RKO (cell line): ENCODE results near the gene CYP27B1.

ENCODE experiments used
- DNase-seq: peaks from one replicate; pipeline ENCODE4 v3.0.0-alpha.2; 2016; ENCODE audit warnings: low spot score

Gene CYP27B1

GRCh38 chr12:57765003-57765697, 1.7 kb downstream of the CYP27B1 start:
- DNase-seq: no peak

DNA sequence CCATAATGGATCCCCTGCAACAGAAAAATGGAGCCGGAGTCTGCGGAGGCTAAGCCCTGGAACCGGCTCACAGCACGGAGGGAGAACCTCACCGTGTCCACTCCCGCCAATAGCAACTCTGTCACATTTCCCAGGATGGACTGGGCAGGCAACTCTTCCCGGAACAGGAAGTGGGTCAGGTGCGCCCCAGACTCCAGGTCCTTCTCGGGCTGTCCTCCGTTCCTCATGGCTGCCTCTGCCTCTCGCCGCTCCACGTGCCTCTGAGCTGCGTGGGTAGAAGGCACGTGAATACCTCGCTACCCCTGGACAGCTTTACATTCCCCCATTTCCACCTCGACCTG, 2.2 kb downstream of the CYP27B1 start:
- DNase-seq: no peak

DNA sequence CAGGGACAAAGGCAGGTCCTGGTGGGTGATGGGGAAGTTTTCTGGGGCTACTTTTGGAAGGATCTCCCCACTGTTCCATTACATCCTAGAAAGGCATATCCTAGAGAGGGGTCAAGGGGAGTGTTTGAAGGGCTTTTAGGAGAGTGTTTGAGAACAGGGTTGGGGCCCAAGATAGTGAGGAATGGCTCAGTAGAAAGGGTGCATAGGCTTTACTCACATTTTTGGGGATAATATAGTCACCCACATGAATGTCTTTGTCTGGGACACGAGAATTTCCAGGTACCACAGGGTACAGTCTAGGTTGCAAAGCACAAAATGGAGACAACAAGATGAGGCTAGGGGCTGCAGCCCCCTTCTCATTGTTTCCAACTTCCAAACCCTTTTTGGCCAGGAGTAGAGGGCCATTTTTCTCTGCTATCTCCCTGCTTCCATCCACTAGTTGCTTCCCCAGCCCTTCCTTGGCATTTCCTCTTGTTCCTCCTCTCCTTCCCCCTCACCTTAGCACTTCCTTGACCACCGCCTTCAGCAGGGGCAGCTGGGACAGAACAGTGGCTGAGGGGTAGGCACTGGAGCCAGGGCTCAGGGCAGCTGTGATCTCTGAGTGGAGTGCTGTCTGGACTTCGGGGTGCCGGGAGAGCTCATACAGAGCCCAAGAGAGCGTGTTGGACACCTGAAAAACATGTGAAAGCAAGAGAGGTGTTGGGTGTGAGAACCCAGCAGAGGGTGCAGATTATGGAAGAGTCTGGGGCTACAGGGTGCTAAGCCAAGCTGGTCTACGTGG, 2.8 kb downstream of the CYP27B1 start:
- DNase-seq: no peak

- DNase-seq: no peak
Observed at GRCh38 chr12:57762463-57762862, 4.4 kb downstream of the CYP27B1 start.

GRCh38 chr12:57761391-57761998, 5.4 kb downstream of the CYP27B1 start:
- no peak for DNase-seq

GRCh38 chr12:57760347-57760982, 6.4 kb downstream of the CYP27B1 start:
- DNase-seq: no peak

- DNase-seq: no peak
Observed at GRCh38 chr12:57759360-57759980, 7.4 kb downstream of the CYP27B1 start.

- DNase-seq: no peak
Observed at GRCh38 chr12:57758552-57759359, 8.1 kb downstream of the CYP27B1 start.

- DNase-seq: no peak
Observed at GRCh38 chr12:57757771-57758170, 9.1 kb downstream of the CYP27B1 start.

- no peak for DNase-seq
Observed at GRCh38 chr12:57756406-57757341, 10.2 kb downstream of the CYP27B1 start.

DNA sequence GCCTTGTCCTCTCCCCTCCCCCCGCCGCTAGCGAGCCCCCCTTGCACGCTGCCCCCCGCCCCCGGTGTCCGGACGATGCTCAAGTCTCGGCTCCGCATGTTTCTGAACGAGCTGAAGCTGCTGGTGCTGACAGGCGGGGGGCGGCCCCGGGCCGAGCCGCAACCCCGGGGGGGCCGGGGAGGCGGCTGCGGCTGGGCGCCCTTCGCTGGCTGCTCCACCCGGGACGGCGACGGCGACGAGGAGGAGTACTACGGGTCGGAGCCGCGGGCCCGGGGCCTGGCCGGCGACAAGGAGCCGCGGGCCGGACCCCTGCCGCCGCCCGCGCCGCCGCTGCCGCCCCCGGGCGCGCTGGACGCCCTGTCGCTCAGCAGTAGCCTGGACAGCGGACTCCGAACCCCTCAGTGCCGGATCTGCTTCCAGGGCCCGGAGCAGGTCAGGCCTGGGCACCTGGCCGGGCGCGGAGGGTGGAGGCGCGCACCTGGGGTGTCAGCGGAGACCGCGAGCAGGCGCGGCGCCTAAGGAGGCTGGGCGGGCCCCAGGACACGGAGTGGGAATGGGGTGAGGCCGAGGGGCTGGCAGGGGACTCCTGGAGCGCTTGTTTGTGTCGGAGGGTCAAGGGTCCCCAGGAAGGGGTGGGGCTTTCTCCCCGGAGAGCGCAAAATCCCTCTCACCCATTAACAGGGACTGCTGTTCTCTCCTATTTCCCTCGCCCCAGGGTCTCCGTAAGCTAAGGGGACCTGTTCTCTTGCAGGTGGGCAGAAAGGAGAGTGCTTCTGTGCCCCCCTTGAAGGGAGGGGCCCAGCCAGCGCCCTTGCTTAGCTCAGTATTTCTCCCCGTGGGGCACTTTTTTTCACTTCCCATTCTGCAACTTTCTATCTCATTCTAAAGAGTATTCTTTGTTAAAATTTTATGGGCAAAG, 11.2 kb downstream of the CYP27B1 start:
- no peak for DNase-seq

DNA sequence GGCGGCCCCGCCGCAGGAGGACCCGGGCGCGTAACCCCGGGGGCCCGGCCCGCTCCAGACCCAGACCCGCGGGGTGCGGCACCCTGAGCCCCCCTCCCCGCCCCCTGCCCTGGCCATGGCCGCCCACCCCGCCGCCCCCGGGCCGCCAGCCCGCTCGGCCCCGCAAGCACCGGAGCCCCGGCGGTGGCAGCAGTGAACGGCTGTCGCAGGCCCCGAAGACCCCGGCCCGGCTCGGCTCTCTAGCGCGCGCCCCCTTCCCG, 11.8 kb downstream of the CYP27B1 start:
- no peak for DNase-seq

GRCh38 chr12:57754411-57755193, 12.3 kb downstream of the CYP27B1 start, which contains the start of gene MARCHF9:
TSS of gene MARCHF9 (plus strand) at chr12:57755103. CDS start at chr12:57755529, 426 bp downstream.
- peak; percentile 48 for DNase-seq

- DNase-seq: no peak
Observed at GRCh38 chr12:57753756-57754337, 13.0 kb downstream of the CYP27B1 start.

GRCh38 chr12:57752668-57753000, 14.2 kb downstream of the CYP27B1 start:
- no peak for DNase-seq

DNA sequence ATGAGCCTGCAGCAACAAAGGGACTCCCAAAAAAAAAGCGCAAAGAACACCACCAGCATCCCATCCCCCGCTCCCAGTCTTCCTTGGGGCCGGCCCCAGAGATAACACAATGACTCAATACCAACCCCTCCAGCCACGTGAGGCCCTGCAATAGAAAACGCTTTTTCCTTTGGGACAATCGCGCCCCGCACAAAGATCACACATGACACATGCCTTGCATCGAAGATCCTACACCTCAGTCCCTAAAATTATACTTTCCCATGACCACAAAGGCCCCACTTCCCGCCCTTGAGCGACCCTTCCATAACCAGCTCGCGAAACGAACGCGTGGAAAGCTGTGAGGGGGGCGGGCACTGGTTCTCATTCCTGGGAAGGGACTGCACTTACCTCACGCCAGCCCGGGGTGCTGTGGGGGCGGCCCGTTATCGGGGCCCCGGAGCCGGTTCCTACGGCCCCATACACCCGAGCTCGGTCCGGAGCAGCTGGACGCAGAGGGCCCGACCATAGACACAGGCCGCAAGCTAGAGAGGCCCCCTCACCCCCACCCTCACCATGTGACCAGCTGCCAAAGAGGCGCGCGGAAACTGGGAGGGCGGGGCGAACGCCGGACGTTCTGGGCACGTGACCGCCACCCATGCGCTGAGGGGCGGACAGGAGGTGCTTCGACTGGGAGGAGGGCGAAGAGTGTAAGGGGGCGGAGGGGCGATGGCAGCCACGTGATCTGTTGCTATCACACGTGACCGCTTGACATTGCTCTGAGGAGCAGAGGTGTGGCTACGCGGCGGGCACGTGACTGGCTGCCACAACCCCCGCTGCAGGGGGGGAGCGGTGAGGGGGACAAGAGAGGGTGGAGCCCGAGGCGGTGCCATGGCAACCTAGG, 14.8 kb downstream of the CYP27B1 start, which contains the start of gene CDK4:
CDK4 (minus strand) TSS at position 523 of the 880 bp plus-strand sequence. CDS start 593 bp downstream, outside the sequence.
- DNase-seq: peak; percentile 100

GRCh38 chr12:57751432-57751787, 15.5 kb downstream of the CYP27B1 start:
- no peak for DNase-seq
